ENCODE measurements around the gene ECE1. TPM values are rescaled to one million over a fixed set of nuclear protein-coding genes. Genes with fewer than 3 reads are reported as not detected.
A peak's percentile ranks its signal among the peaks of the same experiment; 100 is the strongest.

The ECE1 gene
- total and polyA plus RNA-seq, 2 of the 8 experiments (the other 6 are each of a cell fraction or from before 2014, with no cell fraction given), result 21.4 to 36.8 TPM

DNA sequence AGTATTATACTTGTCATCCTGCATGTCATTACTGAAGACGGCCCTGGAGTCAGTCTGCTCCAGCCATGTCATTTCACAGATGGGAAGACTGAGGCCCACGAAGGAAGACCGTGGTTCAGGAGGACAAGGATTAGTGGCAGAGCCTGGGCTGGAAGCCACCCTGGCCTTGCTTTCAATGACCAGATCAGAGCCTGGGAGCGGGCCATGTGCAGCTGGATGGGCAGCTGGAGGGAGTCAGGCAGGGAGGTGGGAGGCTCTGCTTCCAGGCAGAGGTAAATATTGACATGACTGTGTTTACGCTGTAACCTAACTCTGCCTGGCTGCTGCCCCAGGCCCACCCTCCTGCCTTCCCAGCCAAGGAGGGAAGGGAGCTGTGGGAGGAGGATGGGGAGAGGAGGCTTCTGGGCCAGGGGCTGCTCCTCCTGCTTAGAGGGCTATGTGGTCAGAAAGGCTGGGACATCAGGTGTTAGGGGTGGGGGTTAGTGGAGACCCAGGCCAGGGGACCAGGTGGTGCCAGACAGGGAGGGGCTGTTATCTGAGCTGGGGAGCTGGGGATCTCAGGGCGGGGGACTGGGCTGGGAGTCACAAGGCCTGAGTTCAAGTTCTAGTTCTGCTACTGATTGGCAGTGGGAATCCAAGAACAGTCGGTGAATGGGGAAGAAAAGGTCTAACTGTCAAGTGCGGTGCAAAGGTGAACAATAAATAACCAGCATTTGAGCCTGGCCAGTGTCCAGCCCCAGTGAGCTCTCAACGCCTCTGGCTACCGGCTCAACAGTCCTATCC is 48.5 kb upstream of the ECE1 start:
- Histone ChIP-seq H2BK15ac (ENCODE audit: low read length) (no peak overlapping the region), H3K18ac (ENCODE audit: extremely low read depth, low read length) (no peak overlapping the region), H4K5ac (ENCODE audit: insufficient read length, low read depth, low read length) (no peak overlapping the region), H4K8ac (ENCODE audit: extremely low read depth, insufficient read depth, low read length) (no peak overlapping the region), H3K56ac (replicated peaks; ENCODE audit: insufficient read length, low read depth, low read length) (no peak overlapping the region), H2BK120ac (replicated peaks; ENCODE audit: low read depth, low read length) (no peak overlapping the region), H3K23ac (ENCODE audit: insufficient read length) (no peak overlapping the region), H3K9me3 (ENCODE audit: insufficient read depth in 2 of 2, low read depth in 1 of 2, low read length in 1 of 2) (no peaks in the 10 kb centered on the region), H3K36me3 (ENCODE audit: control insufficient read depth in 2 of 4, insufficient read depth in 4 of 4, low read length in 3 of 4) (no peaks in the 10 kb centered on the region), H3K4me3 (ENCODE audit: extremely low read depth in 1 of 4, insufficient read depth in 2 of 4, low read depth in 3 of 4, low read length in 4 of 4) (no peak overlapping the region), H4K20me1 (replicated peaks in 1 of 2; ENCODE audit: control insufficient read depth in 1 of 2, insufficient read depth in 2 of 2, low read length in 2 of 2) (peaks cover 9 to 30% of the 10 kb centered on the region in 2 experiments), H3K79me1 (ENCODE audit: low read depth, low read length) (peaks cover 6% of the 10 kb centered on the region; the same call in 1 of the 2 replicates), H2BK12ac (ENCODE audit: low read depth, low read length) (0 out of 2 replicates have a peak overlapping the region, but pooled peaks have one; percentile 9), H2BK20ac (ENCODE audit: low read length) (no peak overlapping the region), H2AFZ (ENCODE audit: low read length) (no peak overlapping the region), H3K27ac (ENCODE audit: low read depth, low read length) (no peak overlapping the region), H2BK5ac (ENCODE audit: low read depth, low read length) (no peak overlapping the region), H3K9ac (replicated peaks in 1 of 4; ENCODE audit: extremely low read depth in 1 of 4, low read depth in 3 of 4, low read length in 3 of 4) (no peak overlapping the region), H3K27me3 (replicated peaks in 1 of 4; ENCODE audit: control insufficient read depth in 3 of 4, extremely low read depth in 1 of 4, insufficient read depth in 3 of 4, low read length in 3 of 4) (peaks cover 0 to 6% (median 4%) of the 10 kb centered on the region in 4 experiments; a peak in 4 of 7 replicates), H3K4me2 (ENCODE audit: insufficient read depth in 1 of 2, low read depth in 2 of 2, low read length in 2 of 2) (no peak overlapping the region), H4K91ac (replicated peaks; ENCODE audit: insufficient read length, low read length) (no peak overlapping the region), H3K4me1 (replicated peaks in 1 of 4; ENCODE audit: control insufficient read depth in 3 of 4, insufficient read depth in 4 of 4, low read length in 3 of 4) (peaks cover 0 to 15% (median 10%) of the 10 kb centered on the region in 4 experiments; a peak in 6 of 7 replicates), H2AK5ac (ENCODE audit: low read depth, low read length) (no peak overlapping the region), H3K79me2 (ENCODE audit: control insufficient read depth in 1 of 2, insufficient read depth in 2 of 2, low read length in 2 of 2) (peaks cover 0 to 19% of the 10 kb centered on the region in 2 experiments; a peak in 2 of 4 replicates), H3K4ac (replicated peaks; ENCODE audit: insufficient read length, low read depth, low read length) (no peak overlapping the region), H3K14ac (ENCODE audit: insufficient read length) (no peak overlapping the region), H3K23me2 (ENCODE audit: low read depth, low read length) (no peaks in the 10 kb centered on the region)
- no peak for DNase-seq (ENCODE audit: low read depth in 1 of 2, low spot score in 2 of 2)
- CTCF ChIA-PET (ENCODE audit: partially characterized antibody), result interaction anchor here (0.8 to 12.5 kb wide), 13 partner anchors 10 to 121 kb away, joined by 3 to 168 read pairs (median 10); no protein-coding TSS in a partner anchor
- 90% methylated on average over 10 of the region's 10 CpGs; no CpG with 5 or more reads in 1 of the 2 experiments for WGBS, 2 experiments (ENCODE audit: extremely low coverage in 1 of 2, insufficient coverage in 1 of 2, insufficient read length in 1 of 2, insufficient replicate concordance in 2 of 2, low coverage in 1 of 2, low lambda C conversion rate in 2 of 2, missing lambda C conversion rate in 1 of 2)
- TF ChIP-seq RAD21 (IDR thresholded peaks at IDR 0.05 in 1 of 2, conservative IDR thresholded peaks at IDR 0.05 in 1 of 2; ENCODE audit: low read depth in 2 of 2, low read length in 2 of 2) (no peak), KDM1A (IDR thresholded peaks at IDR 0.05; ENCODE audit: borderline replicate concordance, low read length) (peak; percentile 54; the same call in 1 of the 2 replicates)
- no peak for FAIRE-seq
- POLR2A ChIA-PET (ENCODE audit: partially characterized antibody), result interaction anchor here (1.0 to 1.6 kb wide), 2 partner anchors 30 to 76 kb away, joined by 3 to 4 read pairs; no protein-coding TSS in a partner anchor
